Measurements from ENCODE around the gene TMEM131L. TPM values are rescaled to one million over a fixed set of nuclear protein-coding genes. Genes with fewer than 3 reads are reported as not detected.
A peak's percentile ranks its signal among the peaks of the same experiment; 100 is the strongest.
"Not testable (repeated sequence)": the region's sequence is repeated elsewhere in the genome, so short reads cannot be mapped to it uniquely, and the experiment has no call there.

Gene TMEM131L
- total RNA-seq (10 to 100 TPM; 12.9 to 40.0 (median 19.1) TPM), polyA plus RNA-seq (1 to 10 TPM; 2.4 to 4.4 (median 2.7) TPM)
- long read RNA-seq, donor 1, result 0 reads
- long read RNA-seq, donor 2, partial matches to known transcripts, result 0 of 1 reads
- long read RNA-seq, donor 2, other reads (novel, unspliced or antisense), result 0 of 1 reads
- long read RNA-seq, donor 3, result 0 reads
- long read RNA-seq, donor 4, result 0 reads
- long read RNA-seq, donor 5, result 0 reads
- long read RNA-seq, donor 6, result 0 reads
- long read RNA-seq, donor 7, result 0 reads
- long read RNA-seq, donor 8, result 0 reads
- long read RNA-seq, donor 9, partial matches to known transcripts, result 0 of 1 reads
- long read RNA-seq, donor 9, other reads (novel, unspliced or antisense), result 0 of 1 reads
- long read RNA-seq, donor 10, result 0 reads

- intact Hi-C loops (cut with DNase I; ENCODE audit: low total_unique reads), result loop anchor here (10.0 kb wide), 1 partner anchor 108 kb away; no protein-coding TSS in a partner anchor
- 0 to 1% (median 1%) methylated on average over 29 to 100 of the region's 103 CpGs for WGBS, 5 donors
Measured at GRCh38 chr4:153466081-153466948, at the start of gene TMEM131L. TMEM131L (plus strand) TSS chr4:153466360; CDS start chr4:153466398, 38 bp downstream.

GRCh38 chr4:153416456-153416855 lies 49.7 kb upstream of the TMEM131L start:
- H3K9me3 ChIP-seq; H3K4me3 ChIP-seq; H3K4me1 ChIP-seq; H3K27ac ChIP-seq; DNase-seq; H3K36me3 ChIP-seq; intact Hi-C loops (cut with DNase I; ENCODE audit: low total_unique reads); H3K27me3 ChIP-seq: not testable (repeated sequence)
- 76 to 99% (median 92%) methylated on average over 8 of the region's 8 CpGs for WGBS, 5 donors

More at GRCh38 chr4:153466081-153466948, at the start of gene TMEM131L:
- Histone ChIP-seq H3K4me1 (peaks cover 15 to 63% (median 54%) of the 10 kb centered on the region in 4 donors), H3K27ac (peak within 1 kb of the TSS; percentile 81 to 89 (median 88)), H3K36me3 (peaks cover 0 to 4% (median 0%) of the 10 kb centered on the region in 4 donors), H3K4me3 (peak within 1 kb of the TSS; percentile 69 to 98 (median 82)), H3K27me3 (no peaks in the 10 kb centered on the region), H3K9me3 (no peaks in the 10 kb centered on the region)
- DNase-seq, result peak; percentile 72 to 91
- peak in 1 of 4 donors; percentile 13 for TF ChIP-seq POLR2A (IDR thresholded peaks at IDR 0.05)
- TF ChIP-seq POLR2AphosphoS5 (IDR thresholded peaks at IDR 0.05), result peak in 1 of 3 donors; percentile 50
- peak in 1 of 7 experiments; percentile 14 for TF ChIP-seq CTCF (IDR thresholded peaks at IDR 0.05)
- no peak for TF ChIP-seq EP300 (IDR thresholded peaks at IDR 0.05)

- no peak for DNase-seq
- H3K27me3 ChIP-seq, result no peaks in the 10 kb centered on the region
- 87 to 95% (median 92%) methylated on average over 7 of the region's 7 CpGs for WGBS, 5 donors
- H3K4me3 ChIP-seq, result no peak overlapping the region
- H3K4me1 ChIP-seq, result no peaks in the 10 kb centered on the region
- no peaks in the 10 kb centered on the region for H3K9me3 ChIP-seq
- H3K27ac ChIP-seq, result no peak overlapping the region
- TF ChIP-seq POLR2AphosphoS5 (IDR thresholded peaks at IDR 0.05) (no peak), CTCF (IDR thresholded peaks at IDR 0.05) (no peak), POLR2A (IDR thresholded peaks at IDR 0.05) (no peak), EP300 (IDR thresholded peaks at IDR 0.05) (no peak)
- H3K36me3 ChIP-seq, result no peaks in the 10 kb centered on the region
- intact Hi-C loops (cut with DNase I; ENCODE audit: low total_unique reads), result no loop called here
Measured at GRCh38 chr4:153418121-153418520, 48.0 kb upstream of the TMEM131L start.

GRCh38 chr4:153418558-153418957 lies 47.6 kb upstream of the TMEM131L start:
- 63 to 81% (median 75%) methylated on average over 3 of the region's 3 CpGs for WGBS, 5 donors
- Histone ChIP-seq H3K27me3 (no peaks in the 10 kb centered on the region), H3K4me3 (no peak overlapping the region), H3K4me1 (no peaks in the 10 kb centered on the region), H3K36me3 (no peaks in the 10 kb centered on the region), H3K9me3 (no peaks in the 10 kb centered on the region), H3K27ac (no peak overlapping the region)
- peak in 1 of 2 donors; percentile 43 for DNase-seq
- intact Hi-C loops (cut with DNase I; ENCODE audit: low total_unique reads), result no loop called here
- no peak for TF ChIP-seq EP300 (IDR thresholded peaks at IDR 0.05)
- TF ChIP-seq CTCF (IDR thresholded peaks at IDR 0.05), result no peak
- no peak for TF ChIP-seq POLR2AphosphoS5 (IDR thresholded peaks at IDR 0.05)
- TF ChIP-seq POLR2A (IDR thresholded peaks at IDR 0.05), result no peak
